K562 (cell line): ENCODE measurements around the gene PUS7L.

Source experiments
- CTCF ChIP-seq, 3 experiments: IDR thresholded peaks in 2 of 3; conservative IDR thresholded peaks in 1 of 3; 2 replicates each; pipeline ENCODE4 v1.5.1; 2011 to 2012; ENCODE audit warnings: low read length in 3 of 3, mild to moderate bottlenecking in 3 of 3, control low read depth in 2 of 3, improper control_type of control experiment in 1 of 3, inconsistent platforms in 1 of 3, low read depth in 1 of 3, mixed read lengths in 1 of 3, moderate library complexity in 1 of 3; ENCODE audit not compliant: insufficient read depth in 2 of 3
- E2F5 ChIP-seq: sonication (generic); formaldehyde crosslinking; IDR thresholded peaks from 2 replicates; pipeline ENCODE4 v1.8.0; 2022; ENCODE audit warnings: mild to moderate bottlenecking, missing genetic modification reagents
- E2F6 ChIP-seq, 2 experiments: IDR thresholded peaks; 2 replicates each; pipeline ENCODE4 v1.6.1; 2011; ENCODE audit warnings: borderline replicate concordance in 1 of 2, control low read depth in 1 of 2, low read depth in 1 of 2, low read length in 1 of 2, mild to moderate bottlenecking in 1 of 2, mixed read lengths in 1 of 2, moderate library complexity in 1 of 2; ENCODE audit not compliant: insufficient read depth in 1 of 2, insufficient read length in 1 of 2, poor library complexity in 1 of 2, severe bottlenecking in 1 of 2; ENCODE audit errors: extremely low read depth in 1 of 2
- HOMEZ ChIP-seq: fragments of 250-450 bp; sonication (Bioruptor Pico); IDR thresholded peaks from 2 replicates; pipeline ENCODE4 v1.4.0; 2020; ENCODE audit warnings: mild to moderate bottlenecking, moderate library complexity
- KLF13 ChIP-seq: fragments of 450-650 bp; IDR thresholded peaks from 2 replicates; pipeline ENCODE4 v1.6.1; 2016; ENCODE audit warnings: missing genetic modification characterization, low read depth, mild to moderate bottlenecking, missing compliant biosample characterization, moderate library complexity, borderline replicate concordance
- NR3C1 ChIP-seq: sonication (generic); formaldehyde crosslinking; IDR thresholded peaks from 2 replicates; pipeline ENCODE4 v1.8.1; 2022; ENCODE audit warnings: missing genetic modification reagents
- ZNF121 ChIP-seq: sonication (generic); formaldehyde crosslinking; conservative IDR thresholded peaks from 2 replicates; pipeline ENCODE4 v1.8.0; 2022; ENCODE audit warnings: missing genetic modification reagents
- ZNF274 ChIP-seq: IDR thresholded peaks from 2 replicates; pipeline ENCODE4 v1.6.1; 2011; ENCODE audit warnings: low read depth, mild to moderate bottlenecking, low read length, moderate library complexity, borderline replicate concordance
- ZNF282 ChIP-seq: sonication (generic); formaldehyde crosslinking; IDR thresholded peaks from 2 replicates; pipeline ENCODE4 v1.8.1; 2023; ENCODE audit warnings: missing genetic modification reagents
- ZZZ3 ChIP-seq: fragments of 450-650 bp; IDR thresholded peaks from 2 replicates; pipeline ENCODE4 v1.6.1; 2016; ENCODE audit warnings: antibody characterized with exemption, mild to moderate bottlenecking, moderate library complexity

- TF ChIP-seq CTCF (IDR thresholded peaks at IDR 0.05 in 2 of 3, conservative IDR thresholded peaks at IDR 0.05 in 1 of 3; ENCODE audit: insufficient read depth in 2 of 3, low read depth in 1 of 3, low read length in 3 of 3) (no peak), E2F6 (IDR thresholded peaks at IDR 0.05; ENCODE audit: borderline replicate concordance in 1 of 2, extremely low read depth in 1 of 2, insufficient read depth in 1 of 2, insufficient read length in 1 of 2, low read depth in 1 of 2, low read length in 1 of 2, poor library complexity in 1 of 2, severe bottlenecking in 1 of 2) (no peak), NR3C1 (CRISPR knock-in tag) (no peak), ZZZ3 (no peak), E2F5 (CRISPR knock-in tag) (no peak), HOMEZ (CRISPR knock-in tag) (no peak), ZNF274 (no peak), ZNF282 (CRISPR knock-in tag) (no peak), KLF13 (tag) (no peak), ZNF121 (no peak)
Observed at GRCh38 chr12:43675048-43675904, 83.3 kb downstream of the PUS7L start.
